Activated CD8-positive, alpha-beta memory T cell treated with anti-CD3 and anti-CD28 coated beads for 36 hours (primary cell): ENCODE results near the gene SVIP. TPM values are rescaled to one million over a fixed set of nuclear protein-coding genes. Genes with fewer than 3 reads are reported as not detected.

ENCODE experiments used
- CTCF ChIA-PET: fragments of 350-600 bp; sonication (Branson Sonifier 250); formaldehyde crosslinking; loops from one replicate; lab custom pipeline; 2021; ENCODE audit warnings: antibody characterized with exemption; lab: Charles Lee
- POLR2A ChIA-PET: fragments of 350-600 bp; sonication (Branson Sonifier 250); formaldehyde crosslinking; loops from one replicate; lab custom pipeline; 2021; ENCODE audit warnings: antibody characterized with exemption; lab: Charles Lee
- total RNA-seq, 2 experiments: library from RNA; stranded (reverse); gene quantifications; one replicate each; pipeline ENCODE4 v1.2.3, GENCODE V29; 2021

SVIP gene
- total RNA-seq: 10 to 100 TPM; 70.1 to 76.0 TPM

- ChIA-PET POLR2A (interaction anchor here (1.4 to 2.1 kb wide), 2 partner anchors 13 to 204 kb away, joined by 3 to 7 read pairs; partner anchors contain the start of gene FANCF), CTCF (interaction anchor here (1.0 to 1.5 kb wide), 2 partner anchors 47 to 172 kb away, joined by 4 to 5 read pairs; no protein-coding TSS in a partner anchor)
Observed at GRCh38 chr11:22829231-22830081, at the start of gene SVIP. Gene SVIP, minus strand, starts transcription at chr11:22829801. Its CDS starts 53 bp downstream, at chr11:22829748.

- CTCF ChIA-PET: no interaction called here
- POLR2A ChIA-PET: no interaction called here
Observed at GRCh38 chr11:22878604-22879003, 49.0 kb upstream of the SVIP start.

GRCh38 chr11:22878039-22878438, 48.4 kb upstream of the SVIP start:
- POLR2A ChIA-PET: no interaction called here
- CTCF ChIA-PET: no interaction called here

GRCh38 chr11:22875869-22876473, 46.4 kb upstream of the SVIP start:
- POLR2A ChIA-PET: interaction anchor here (0.6 kb wide), 1 partner anchor 566 kb away, joined by 3 read pairs; no protein-coding TSS in a partner anchor
- CTCF ChIA-PET: interaction anchor here (0.6 to 1.4 kb wide), 4 partner anchors 10 to 664 kb away, joined by 3 to 4 read pairs (median 3); partner anchors contain the start of gene SVIP

- ChIA-PET POLR2A (no interaction called here), CTCF (no interaction called here)
Observed at GRCh38 chr11:22869325-22869724, 39.7 kb upstream of the SVIP start.

GRCh38 chr11:22860241-22860640, 30.6 kb upstream of the SVIP start, which contains the start of gene CCDC179:
Gene CCDC179, minus strand, starts transcription at chr11:22860474. Its CDS starts 53 bp downstream, at chr11:22860421.
- POLR2A ChIA-PET: no interaction called here
- CTCF ChIA-PET: no interaction called here

- ChIA-PET CTCF (no interaction called here), POLR2A (no interaction called here)
Observed at GRCh38 chr11:22859756-22860155, 30.2 kb upstream of the SVIP start.

GRCh38 chr11:22851477-22851876, 21.9 kb upstream of the SVIP start:
- ChIA-PET POLR2A (no interaction called here), CTCF (no interaction called here)

- POLR2A ChIA-PET: no interaction called here
- CTCF ChIA-PET: no interaction called here
Observed at GRCh38 chr11:22846726-22847125, 17.1 kb upstream of the SVIP start.

GRCh38 chr11:22832315-22833015, 2.9 kb upstream of the SVIP start:
- ChIA-PET POLR2A (no interaction called here), CTCF (no interaction called here)

- ChIA-PET CTCF (interaction anchor here (1.0 to 1.5 kb wide), 2 partner anchors 46 to 173 kb away, joined by 4 to 5 read pairs; no protein-coding TSS in a partner anchor), POLR2A (interaction anchor here (1.4 to 2.1 kb wide), 2 partner anchors 13 to 205 kb away, joined by 3 to 7 read pairs; partner anchors contain the start of gene FANCF)
Observed at GRCh38 chr11:22830082-22830414, 447 bp upstream of the SVIP start.

- ChIA-PET POLR2A (interaction anchor here (2.1 kb wide), 1 partner anchor 203 kb away, joined by 7 read pairs; the partner anchor contains the start of gene FANCF), CTCF (no interaction called here)
Observed at GRCh38 chr11:22828373-22828772, 1.2 kb downstream of the SVIP start.

GRCh38 chr11:22822203-22822602, 7.4 kb downstream of the SVIP start:
- CTCF ChIA-PET: no interaction called here
- POLR2A ChIA-PET: no interaction called here

GRCh38 chr11:22809893-22810292, 19.7 kb downstream of the SVIP start:
- ChIA-PET POLR2A (no interaction called here), CTCF (no interaction called here)

- ChIA-PET CTCF (no interaction called here), POLR2A (no interaction called here)
Observed at GRCh38 chr11:22808571-22809197, 20.9 kb downstream of the SVIP start.

- ChIA-PET CTCF (no interaction called here), POLR2A (no interaction called here)
Observed at GRCh38 chr11:22807855-22808570, 21.6 kb downstream of the SVIP start.

- ChIA-PET CTCF (no interaction called here), POLR2A (no interaction called here)
Observed at GRCh38 chr11:22807391-22807790, 22.2 kb downstream of the SVIP start.

GRCh38 chr11:22802861-22803260, 26.7 kb downstream of the SVIP start:
- CTCF ChIA-PET: no interaction called here

GRCh38 chr11:22800482-22800881, 29.1 kb downstream of the SVIP start:
- ChIA-PET CTCF (interaction anchor here (0.6 kb wide), 1 partner anchor 110 kb away, joined by 4 read pairs; no protein-coding TSS in a partner anchor), POLR2A (no interaction called here)

More at GRCh38 chr11:22802861-22803260, 26.7 kb downstream of the SVIP start:
- POLR2A ChIA-PET: no interaction called here
